CD4-positive, alpha-beta memory T cell (primary cell): ENCODE measurements around the gene GLMP. TPM values are rescaled to one million over a fixed set of nuclear protein-coding genes. Genes with fewer than 3 reads are reported as not detected.

ENCODE experiments used
- CTCF ChIA-PET: fragments of 350-600 bp; sonication (Branson Sonifier 250); formaldehyde crosslinking; loops from one replicate; lab custom pipeline; 2021; ENCODE audit warnings: inconsistent platforms; ENCODE audit not compliant: partially characterized antibody; lab: Charles Lee
- POLR2A ChIA-PET: fragments of 350-600 bp; sonication (Branson Sonifier 250); formaldehyde crosslinking; loops from one replicate; lab custom pipeline; 2021; ENCODE audit not compliant: partially characterized antibody; lab: Charles Lee
- DNase-seq, 5 donors: peaks; one replicate each; pipeline versions ENCODE4 v3.0.0 to v3.0.0-alpha.2; 2020 to 2022; ENCODE audit warnings: mixed read lengths in 1 of 5
- H3K27ac ChIP-seq: one replicate; pipeline ENCODE4 v1.7.0; 2013; ENCODE audit warnings: low read depth, low read length
- H3K27me3 ChIP-seq: 2 replicates; pipeline ENCODE4 v1.7.0; 2013; ENCODE audit warnings: mild to moderate bottlenecking, low read length, moderate library complexity; ENCODE audit not compliant: insufficient read depth
- H3K36me3 ChIP-seq: 2 replicates; pipeline ENCODE4 v1.7.0; 2013; ENCODE audit warnings: mild to moderate bottlenecking, low read length, moderate library complexity; ENCODE audit not compliant: insufficient read depth
- H3K4me1 ChIP-seq: 2 replicates; pipeline ENCODE4 v1.7.0; 2013; ENCODE audit warnings: mild to moderate bottlenecking, low read length, moderate library complexity; ENCODE audit not compliant: insufficient read depth
- H3K4me3 ChIP-seq, 2 donors: one replicate each; pipeline ENCODE4 v1.7.0; 2013; ENCODE audit warnings: low read length in 2 of 2, mild to moderate bottlenecking in 1 of 2
- H3K9me3 ChIP-seq, 2 donors: one replicate each; pipeline ENCODE4 v1.7.0; 2013; ENCODE audit warnings: low read length in 2 of 2, control low read depth in 1 of 2; ENCODE audit not compliant: control insufficient read depth in 1 of 2
- H3K27ac Mint-ChIP-seq, 7 donors: one replicate each; pipeline ENCODE4 v1.8.0; 2020 to 2021; ENCODE audit warnings: mixed read lengths in 7 of 7, mild to moderate bottlenecking in 6 of 7, inconsistent platforms in 3 of 7, moderate library complexity in 3 of 7
- H3K27me3 Mint-ChIP-seq, 2 donors: one replicate each; pipeline ENCODE4 v1.8.0; 2020 to 2021; ENCODE audit warnings: mixed read lengths in 2 of 2
- H3K36me3 Mint-ChIP-seq, 2 donors: one replicate each; pipeline ENCODE4 v1.8.0; 2020 to 2021; ENCODE audit warnings: mixed read lengths in 2 of 2, inconsistent platforms in 1 of 2, mild to moderate bottlenecking in 1 of 2
- H3K4me1 Mint-ChIP-seq, 4 donors: one replicate each; pipeline ENCODE4 v1.8.0; 2020 to 2021; ENCODE audit warnings: mixed read lengths in 4 of 4, mild to moderate bottlenecking in 1 of 4
- H3K4me3 Mint-ChIP-seq, 8 donors: one replicate each; pipeline ENCODE4 v1.8.0; 2020 to 2021; ENCODE audit warnings: mixed read lengths in 8 of 8, mild to moderate bottlenecking in 7 of 8, moderate library complexity in 6 of 8, inconsistent platforms in 3 of 8
- H3K9me3 Mint-ChIP-seq, 8 donors: one replicate each; pipeline ENCODE4 v1.8.0; 2020 to 2021; ENCODE audit warnings: mixed read lengths in 8 of 8, mild to moderate bottlenecking in 5 of 8, inconsistent platforms in 3 of 8, moderate library complexity in 1 of 8
- intact Hi-C: fragments of 100-400 bp; cut with micrococcal nuclease; formaldehyde crosslinking; loops from one replicate; pipeline ENCODE4 v1.15.1; 2023
- polyA plus RNA-seq, 2 donors: library from polyadenylated mRNA; unstranded; fragments of 300-500 nt; fragmentation: Illumina TruSeq; gene quantifications; one replicate each; pipeline ENCODE4 v1.2.3, GENCODE V29; 2021
- total RNA-seq, 2 experiments: library from RNA; stranded (reverse); gene quantifications; one replicate each; pipeline ENCODE4 v1.2.3, GENCODE V29; 2021

Gene GLMP
- total and polyA plus RNA-seq, 4 experiments from 2014 or later = 21.3 to 28.4 (median 22.8) TPM

- Mint-ChIP-seq H3K4me1 (peaks cover 14 to 26% (median 17%) of the 10 kb centered on the region in 4 donors), H3K4me3 (no peak overlapping the region), H3K9me3 (no peaks in the 10 kb centered on the region), H3K36me3 (peaks cover 12 to 27% of the 10 kb centered on the region in 2 donors), H3K27ac (peak overlapping the region in 2 of 7 donors; percentile 55 to 75), H3K27me3 (no peaks in the 10 kb centered on the region)
- Histone ChIP-seq H3K27ac (no peak overlapping the region), H3K9me3 (no peaks in the 10 kb centered on the region), H3K4me1 (peaks cover 17% of the 10 kb centered on the region), H3K36me3 (peaks cover 9% of the 10 kb centered on the region), H3K4me3 (no peak overlapping the region), H3K27me3 (no peaks in the 10 kb centered on the region)
- DNase-seq = no peak
- CTCF ChIA-PET = no interaction called here
- intact Hi-C loops = no loop called here
- POLR2A ChIA-PET = interaction anchor here (1.3 kb wide), 1 partner anchor 9 kb away, joined by 6 read pairs; the partner anchor contains the start of gene SMG5
These were observed 4.0 kb downstream of the GLMP start for GRCh38 chr1:156291226-156292061.

- peaks cover 8 to 16% (median 14%) of the 10 kb centered on the region in 4 donors for H3K4me1 Mint-ChIP-seq
- ChIA-PET CTCF (no interaction called here), POLR2A (no interaction called here)
- Histone ChIP-seq H3K9me3 (no peaks in the 10 kb centered on the region), H3K27me3 (no peaks in the 10 kb centered on the region), H3K4me1 (peaks cover 6% of the 10 kb centered on the region), H3K27ac (no peak overlapping the region), H3K36me3 (peaks cover 9% of the 10 kb centered on the region), H3K4me3 (no peak overlapping the region)
- peaks cover 0 to under 1% (median 0%) of the 10 kb centered on the region in 8 donors for H3K9me3 Mint-ChIP-seq
- H3K27me3 Mint-ChIP-seq = no peaks in the 10 kb centered on the region
- H3K27ac Mint-ChIP-seq = peak overlapping the region in 2 of 7 donors; percentile 27 to 38
- no peak overlapping the region for H3K4me3 Mint-ChIP-seq
- H3K36me3 Mint-ChIP-seq = peaks cover 12 to 26% of the 10 kb centered on the region in 2 donors
- no peak for DNase-seq
- intact Hi-C loops = no loop called here
These were observed 5.6 kb downstream of the GLMP start for GRCh38 chr1:156289857-156290256.

GRCh38 chr1:156286061-156286460 is 9.4 kb downstream of the GLMP start:
- Mint-ChIP-seq H3K36me3 (peaks cover 12 to 31% of the 10 kb centered on the region in 2 donors), H3K27me3 (no peaks in the 10 kb centered on the region), H3K4me3 (no peak overlapping the region), H3K9me3 (peaks cover 0 to 1% (median 0%) of the 10 kb centered on the region in 8 donors), H3K4me1 (peaks cover 19 to 40% (median 25%) of the 10 kb centered on the region in 4 donors), H3K27ac (no peak overlapping the region)
- no peak overlapping the region for H3K4me3 ChIP-seq
- H3K9me3 ChIP-seq = no peaks in the 10 kb centered on the region
- H3K4me1 ChIP-seq = peaks cover 23% of the 10 kb centered on the region
- DNase-seq = no peak
- H3K36me3 ChIP-seq = peaks cover 6% of the 10 kb centered on the region
- H3K27me3 ChIP-seq = no peaks in the 10 kb centered on the region
- H3K27ac ChIP-seq = no peak overlapping the region
- ChIA-PET POLR2A (interaction anchor here (1.3 kb wide), 1 partner anchor 8 kb away, joined by 4 read pairs; no protein-coding TSS in a partner anchor), CTCF (interaction anchor here (1.6 kb wide), 1 partner anchor 100 kb away, joined by 4 read pairs; no protein-coding TSS in a partner anchor)
- intact Hi-C loops = no loop called here

DNA sequence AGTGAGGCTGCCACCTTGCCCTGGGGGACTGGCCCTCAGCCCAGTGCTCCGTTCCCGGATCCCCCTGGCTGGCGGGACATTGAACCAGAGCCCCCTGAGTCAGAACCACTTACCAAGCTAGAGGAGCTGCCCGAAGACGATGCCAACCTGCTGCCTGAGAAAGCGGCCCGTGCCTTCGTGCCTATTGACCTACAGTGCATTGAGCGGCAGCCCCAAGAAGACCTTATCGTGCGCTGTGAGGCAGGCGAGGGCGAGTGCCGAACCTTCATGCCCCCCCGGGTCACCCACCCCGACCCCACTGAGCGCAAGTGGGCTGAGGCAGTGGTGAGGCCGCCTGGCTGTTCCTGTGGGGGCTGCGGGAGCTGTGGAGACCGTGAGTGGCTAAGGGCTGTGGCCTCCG is 10.0 kb downstream of the GLMP start:
- POLR2A ChIA-PET = interaction anchor here (1.3 kb wide), 1 partner anchor 9 kb away, joined by 4 read pairs; no protein-coding TSS in a partner anchor
- CTCF ChIA-PET = interaction anchor here (1.6 kb wide), 1 partner anchor 100 kb away, joined by 4 read pairs; no protein-coding TSS in a partner anchor
- DNase-seq = no peak

DNA sequence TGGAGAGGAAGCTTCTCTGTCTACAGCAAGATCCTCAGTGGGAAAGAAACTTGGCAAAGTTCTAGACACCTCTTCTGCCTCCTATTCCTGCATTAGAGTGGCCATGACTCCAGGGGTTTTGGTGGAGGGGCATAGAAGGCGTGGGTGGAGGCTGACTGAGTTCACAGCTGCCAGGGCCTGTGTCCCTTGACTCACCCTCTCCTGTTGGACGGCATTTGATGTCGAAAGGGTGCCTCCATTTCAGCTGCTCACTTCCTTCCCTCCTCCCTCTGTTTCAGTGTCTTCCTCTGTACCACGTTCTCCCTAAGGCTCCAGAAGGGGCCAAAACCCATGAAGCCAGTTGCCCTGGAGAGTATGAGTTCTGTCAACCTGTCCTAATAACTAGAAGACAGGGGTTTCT is 10.7 kb downstream of the GLMP start:
- intact Hi-C loops = no loop called here

More for the DNA sequence above, 10.0 kb downstream of the GLMP start:
- intact Hi-C loops = no loop called here
- Histone ChIP-seq H3K4me1 (peaks cover 29% of the 10 kb centered on the region), H3K9me3 (no peaks in the 10 kb centered on the region), H3K27me3 (no peaks in the 10 kb centered on the region), H3K4me3 (no peak overlapping the region), H3K27ac (no peak overlapping the region), H3K36me3 (peaks cover 6% of the 10 kb centered on the region)
- Mint-ChIP-seq H3K4me1 (peaks cover 23 to 47% (median 29%) of the 10 kb centered on the region in 4 donors), H3K27ac (no peak overlapping the region), H3K4me3 (no peak overlapping the region), H3K36me3 (peaks cover 12 to 31% of the 10 kb centered on the region in 2 donors), H3K27me3 (no peaks in the 10 kb centered on the region), H3K9me3 (peaks cover 0 to 1% (median 0%) of the 10 kb centered on the region in 8 donors)

GRCh38 chr1:156284112-156284511 is 11.4 kb downstream of the GLMP start, which contains the start of gene TMEM79:
TSS of gene TMEM79 (plus strand) at chr1:156284325. CDS start at chr1:156285227, 902 bp downstream.
- Mint-ChIP-seq H3K4me1 (peaks cover 23 to 51% (median 35%) of the 10 kb centered on the region in 4 donors), H3K9me3 (peaks cover 0 to 1% (median 0%) of the 10 kb centered on the region in 8 donors), H3K27me3 (no peaks in the 10 kb centered on the region), H3K27ac (peak within 1 kb of the TSS; percentile 42 to 99 (median 96)), H3K4me3 (peak within 1 kb of the TSS; percentile 90 to 99 (median 96)), H3K36me3 (peaks cover 5 to 26% of the 10 kb centered on the region in 2 donors)
- intact Hi-C loops = no loop called here
- POLR2A ChIA-PET = interaction anchor here (1.1 to 4.1 kb wide), 3 partner anchors 10 to 91 kb away, joined by 4 to 50 read pairs (median 5); partner anchors contain the start of genes GLMP and SLC25A44
- CTCF ChIA-PET = interaction anchor here (1.0 to 2.0 kb wide), 4 partner anchors 9 to 102 kb away, joined by 3 to 5 read pairs (median 3); no protein-coding TSS in a partner anchor
- DNase-seq = no peak
- Histone ChIP-seq H3K4me3 (peak within 1 kb of the TSS; percentile 93 to 96), H3K36me3 (peaks cover 10% of the 10 kb centered on the region), H3K9me3 (no peaks in the 10 kb centered on the region), H3K4me1 (peaks cover 38% of the 10 kb centered on the region), H3K27ac (peak within 1 kb of the TSS; percentile 80), H3K27me3 (no peaks in the 10 kb centered on the region)

More for the DNA sequence above, 10.7 kb downstream of the GLMP start:
- Mint-ChIP-seq H3K9me3 (peaks cover 0 to 1% (median 0%) of the 10 kb centered on the region in 8 donors), H3K36me3 (peaks cover 8 to 29% of the 10 kb centered on the region in 2 donors), H3K27ac (peak overlapping the region in 1 of 7 donors; percentile 7), H3K4me1 (peaks cover 23 to 51% (median 35%) of the 10 kb centered on the region in 4 donors), H3K4me3 (peak overlapping the region in 1 of 8 donors; percentile 21), H3K27me3 (no peaks in the 10 kb centered on the region)
- CTCF ChIA-PET = interaction anchor here (1.4 to 2.0 kb wide), 2 partner anchors 9 to 60 kb away, joined by 3 to 5 read pairs; no protein-coding TSS in a partner anchor
- H3K4me1 ChIP-seq = peaks cover 36% of the 10 kb centered on the region
- H3K4me3 ChIP-seq = no peak overlapping the region
- H3K27ac ChIP-seq = no peak overlapping the region
- no peak for DNase-seq
- no peaks in the 10 kb centered on the region for H3K27me3 ChIP-seq
- POLR2A ChIA-PET = interaction anchor here (1.1 to 4.1 kb wide), 2 partner anchors 10 to 48 kb away, joined by 4 to 50 read pairs; partner anchors contain the start of gene GLMP
- peaks cover 10% of the 10 kb centered on the region for H3K36me3 ChIP-seq
- H3K9me3 ChIP-seq = no peaks in the 10 kb centered on the region
